ENCODE measurements around the gene SST.

The SST gene

GRCh38 chr3:187669675-187670504, at the start of gene SST:
TSS of gene SST (minus strand) at chr3:187670394. CDS start at chr3:187670291, 103 bp downstream.
- Histone ChIP-seq H3K9ac (ENCODE audit: low read length) (no peak within 1 kb of the TSS), H3K79me2 (ENCODE audit: low read length) (no peaks in the 10 kb centered on the region), H3K4me3 (ENCODE audit: low read length) (no peak within 1 kb of the TSS), H3K4me2 (ENCODE audit: low read length) (no peak within 1 kb of the TSS), H3K27me3 (ENCODE audit: low read depth, low read length) (peaks cover 66% of the 10 kb centered on the region), H2AFZ (ENCODE audit: low read depth, low read length) (no peak within 1 kb of the TSS), H3K36me3 (replicated peaks; ENCODE audit: low read depth, low read length) (no peaks in the 10 kb centered on the region), H3K27ac (ENCODE audit: low read length) (no peak within 1 kb of the TSS), H3K4me1 (ENCODE audit: low read length) (peaks cover 13% of the 10 kb centered on the region), H3K9me3 (ENCODE audit: insufficient read depth, low read length) (no peaks in the 10 kb centered on the region), H4K20me1 (ENCODE audit: insufficient read depth, low read length) (no peaks in the 10 kb centered on the region)
- no peak for TF ChIP-seq CTCF (IDR thresholded peaks at IDR 0.05; ENCODE audit: low read depth, low read length)
- TF ChIP-seq EZH2phosphoT487 (IDR thresholded peaks at IDR 0.05; ENCODE audit: low read depth), result no peak

GRCh38 chr3:187719628-187720336, 49.6 kb upstream of the SST start:
- Histone ChIP-seq H3K9me3 (ENCODE audit: insufficient read depth, low read length) (no peaks in the 10 kb centered on the region), H4K20me1 (ENCODE audit: insufficient read depth, low read length) (peaks cover 18% of the 10 kb centered on the region), H3K4me2 (ENCODE audit: low read length) (no peak overlapping the region), H3K36me3 (replicated peaks; ENCODE audit: low read depth, low read length) (peaks cover 38% of the 10 kb centered on the region), H3K4me3 (ENCODE audit: low read length) (no peak overlapping the region), H3K9ac (ENCODE audit: low read length) (no peak overlapping the region), H3K27ac (ENCODE audit: low read length) (no peak overlapping the region), H2AFZ (ENCODE audit: low read depth, low read length) (no peak overlapping the region), H3K79me2 (ENCODE audit: low read length) (no peaks in the 10 kb centered on the region), H3K27me3 (ENCODE audit: low read depth, low read length) (no peaks in the 10 kb centered on the region), H3K4me1 (ENCODE audit: low read length) (peaks cover under 1% of the 10 kb centered on the region; the same call in 1 of the 2 replicates)
- TF ChIP-seq EZH2phosphoT487 (IDR thresholded peaks at IDR 0.05; ENCODE audit: low read depth) (no peak), CTCF (IDR thresholded peaks at IDR 0.05; ENCODE audit: low read depth, low read length) (no peak)

GRCh38 chr3:187718802-187719201, 48.6 kb upstream of the SST start:
- H4K20me1 ChIP-seq (ENCODE audit: insufficient read depth, low read length), result peaks cover 10% of the 10 kb centered on the region; the same call in 1 of the 2 replicates
- H3K9ac ChIP-seq (ENCODE audit: low read length), result no peak overlapping the region
- H3K36me3 ChIP-seq (replicated peaks; ENCODE audit: low read depth, low read length), result peaks cover 28% of the 10 kb centered on the region
- no peak overlapping the region for H3K4me3 ChIP-seq (ENCODE audit: low read length)
- no peak overlapping the region for H3K4me2 ChIP-seq (ENCODE audit: low read length)
- no peak overlapping the region for H3K27ac ChIP-seq (ENCODE audit: low read length)
- peaks cover 9% of the 10 kb centered on the region for H3K4me1 ChIP-seq (ENCODE audit: low read length)
- H3K79me2 ChIP-seq (ENCODE audit: low read length), result no peaks in the 10 kb centered on the region
- H2AFZ ChIP-seq (ENCODE audit: low read depth, low read length), result no peak overlapping the region
- no peaks in the 10 kb centered on the region for H3K27me3 ChIP-seq (ENCODE audit: low read depth, low read length)
- TF ChIP-seq EZH2phosphoT487 (IDR thresholded peaks at IDR 0.05; ENCODE audit: low read depth), result no peak
- TF ChIP-seq CTCF (IDR thresholded peaks at IDR 0.05; ENCODE audit: low read depth, low read length), result no peak
- H3K9me3 ChIP-seq (ENCODE audit: insufficient read depth, low read length), result no peaks in the 10 kb centered on the region

GRCh38 chr3:187717572-187717971, 47.4 kb upstream of the SST start:
- TF ChIP-seq EZH2phosphoT487 (IDR thresholded peaks at IDR 0.05; ENCODE audit: low read depth), result no peak
- no peak for TF ChIP-seq CTCF (IDR thresholded peaks at IDR 0.05; ENCODE audit: low read depth, low read length)
- Histone ChIP-seq H3K4me3 (ENCODE audit: low read length) (no peak overlapping the region), H4K20me1 (ENCODE audit: insufficient read depth, low read length) (peaks cover 4% of the 10 kb centered on the region; the same call in 1 of the 2 replicates), H3K27ac (ENCODE audit: low read length) (no peak overlapping the region), H3K36me3 (replicated peaks; ENCODE audit: low read depth, low read length) (peaks cover 15% of the 10 kb centered on the region), H2AFZ (ENCODE audit: low read depth, low read length) (no peak overlapping the region), H3K4me2 (ENCODE audit: low read length) (no peak overlapping the region), H3K4me1 (ENCODE audit: low read length) (peaks cover 15% of the 10 kb centered on the region), H3K27me3 (ENCODE audit: low read depth, low read length) (no peaks in the 10 kb centered on the region), H3K79me2 (ENCODE audit: low read length) (no peaks in the 10 kb centered on the region), H3K9ac (ENCODE audit: low read length) (no peak overlapping the region), H3K9me3 (ENCODE audit: insufficient read depth, low read length) (no peaks in the 10 kb centered on the region)
